ENCODE data around the gene LAGE3. TPM values are rescaled to one million over a fixed set of nuclear protein-coding genes. Genes with fewer than 3 reads are reported as not detected.

The LAGE3 gene
- total and polyA plus RNA-seq, 10 of the 15 experiments (the other 5 are each of a cell fraction or from before 2014, with no cell fraction given): 5.3 to 63.7 (median 19.7) TPM

- TF ChIP-seq RAD51 (IDR thresholded peaks at IDR 0.05) (0 out of 2 replicates have a peak, but pooled peaks have one; percentile 28), NR2C2 (IDR thresholded peaks at IDR 0.05; ENCODE audit: borderline replicate concordance, control insufficient read depth, insufficient read length, low read depth) (no peak), CBX3 (IDR thresholded peaks at IDR 0.05; ENCODE audit: borderline replicate concordance, low read depth) (no peak), SUZ12 (IDR thresholded peaks at IDR 0.05; ENCODE audit: unreplicated experiment) (no peak), TCF3 (IDR thresholded peaks at IDR 0.05; ENCODE audit: borderline replicate concordance, insufficient read depth, low read depth, low read length) (no peak), RUNX3 (IDR thresholded peaks at IDR 0.05; ENCODE audit: low read length) (peak; percentile 73), MXI1 (IDR thresholded peaks at IDR 0.05; ENCODE audit: low read depth, low read length) (peak; percentile 45), ZNF274 (IDR thresholded peaks at IDR 0.05; ENCODE audit: insufficient read depth, insufficient read length) (no peak), PAX5 (IDR thresholded peaks at IDR 0.05; ENCODE audit: borderline replicate concordance, low read depth, low read length) (peak; percentile 57; the same call in 1 of the 2 replicates), YY1 (IDR thresholded peaks at IDR 0.05; ENCODE audit: low read depth, low read length) (peak; percentile 14; the same call in 1 of the 2 replicates), BACH1 (IDR thresholded peaks at IDR 0.05; ENCODE audit: borderline replicate concordance) (peak; percentile 65), MTA2 (IDR thresholded peaks at IDR 0.05; ENCODE audit: low read depth) (no peak), SREBF1 (IDR thresholded peaks at IDR 0.05; ENCODE audit: low read length) (no peak), KAT2A (conservative IDR thresholded peaks at IDR 0.05; ENCODE audit: control insufficient read depth, low read depth, low read length) (no peak), NKRF (conservative IDR thresholded peaks at IDR 0.05) (no peak; the same call in 1 of the 2 replicates), PML (IDR thresholded peaks at IDR 0.05; ENCODE audit: low read length) (peak; percentile 79), CBFB (IDR thresholded peaks at IDR 0.05; ENCODE audit: low read depth) (0 out of 2 replicates have a peak, but pooled peaks have one; percentile 23), JUND (IDR thresholded peaks at IDR 0.05; ENCODE audit: low read depth, low read length) (no peak), CHD1 (IDR thresholded peaks at IDR 0.05; ENCODE audit: low read depth, low read length) (no peak), NRF1 (conservative IDR thresholded peaks at IDR 0.05; ENCODE audit: low read depth, low read length) (peak; percentile 79), GATAD2B (conservative IDR thresholded peaks at IDR 0.05; ENCODE audit: low read depth) (peak; percentile 14; the same call in 1 of the 2 replicates)
- TF ChIP-seq, protein P1, sequence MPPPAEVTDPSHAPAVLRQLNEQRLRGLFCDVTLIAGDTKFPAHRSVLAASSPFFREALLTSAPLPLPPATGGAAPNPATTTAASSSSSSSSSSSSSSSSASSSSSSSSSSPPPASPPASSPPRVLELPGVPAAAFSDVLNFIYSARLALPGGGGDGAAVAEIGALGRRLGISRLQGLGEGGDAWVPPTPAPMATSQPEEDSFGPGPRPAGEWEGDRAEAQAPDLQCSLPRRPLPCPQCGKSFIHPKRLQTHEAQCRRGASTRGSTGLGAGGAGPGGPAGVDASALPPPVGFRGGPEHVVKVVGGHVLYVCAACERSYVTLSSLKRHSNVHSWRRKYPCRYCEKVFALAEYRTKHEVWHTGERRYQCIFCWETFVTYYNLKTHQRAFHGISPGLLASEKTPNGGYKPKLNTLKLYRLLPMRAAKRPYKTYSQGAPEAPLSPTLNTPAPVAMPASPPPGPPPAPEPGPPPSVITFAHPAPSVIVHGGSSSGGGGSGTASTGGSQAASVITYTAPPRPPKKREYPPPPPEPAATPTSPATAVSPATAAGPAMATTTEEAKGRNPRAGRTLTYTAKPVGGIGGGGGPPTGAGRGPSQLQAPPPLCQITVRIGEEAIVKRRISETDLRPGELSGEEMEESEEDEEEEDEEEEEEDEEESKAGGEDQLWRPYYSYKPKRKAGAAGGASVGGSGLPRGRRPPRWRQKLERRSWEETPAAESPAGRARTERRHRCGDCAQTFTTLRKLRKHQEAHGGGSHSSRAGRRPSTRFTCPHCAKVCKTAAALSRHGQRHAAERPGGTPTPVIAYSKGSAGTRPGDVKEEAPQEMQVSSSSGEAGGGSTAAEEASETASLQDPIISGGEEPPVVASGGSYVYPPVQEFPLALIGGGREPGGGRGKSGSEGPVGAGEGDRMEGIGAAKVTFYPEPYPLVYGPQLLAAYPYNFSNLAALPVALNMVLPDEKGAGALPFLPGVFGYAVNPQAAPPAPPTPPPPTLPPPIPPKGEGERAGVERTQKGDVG (CRISPR knock-in tag; IDR thresholded peaks at IDR 0.05): no peak
- TF ChIP-seq, protein P2, sequence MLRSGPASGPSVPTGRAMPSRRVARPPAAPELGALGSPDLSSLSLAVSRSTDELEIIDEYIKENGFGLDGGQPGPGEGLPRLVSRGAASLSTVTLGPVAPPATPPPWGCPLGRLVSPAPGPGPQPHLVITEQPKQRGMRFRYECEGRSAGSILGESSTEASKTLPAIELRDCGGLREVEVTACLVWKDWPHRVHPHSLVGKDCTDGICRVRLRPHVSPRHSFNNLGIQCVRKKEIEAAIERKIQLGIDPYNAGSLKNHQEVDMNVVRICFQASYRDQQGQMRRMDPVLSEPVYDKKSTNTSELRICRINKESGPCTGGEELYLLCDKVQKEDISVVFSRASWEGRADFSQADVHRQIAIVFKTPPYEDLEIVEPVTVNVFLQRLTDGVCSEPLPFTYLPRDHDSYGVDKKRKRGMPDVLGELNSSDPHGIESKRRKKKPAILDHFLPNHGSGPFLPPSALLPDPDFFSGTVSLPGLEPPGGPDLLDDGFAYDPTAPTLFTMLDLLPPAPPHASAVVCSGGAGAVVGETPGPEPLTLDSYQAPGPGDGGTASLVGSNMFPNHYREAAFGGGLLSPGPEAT (IDR thresholded peaks at IDR 0.05; ENCODE audit: low read depth): 0 out of 2 replicates have a peak, but pooled peaks have one; percentile 43
- TF ChIP-seq, protein P3, sequence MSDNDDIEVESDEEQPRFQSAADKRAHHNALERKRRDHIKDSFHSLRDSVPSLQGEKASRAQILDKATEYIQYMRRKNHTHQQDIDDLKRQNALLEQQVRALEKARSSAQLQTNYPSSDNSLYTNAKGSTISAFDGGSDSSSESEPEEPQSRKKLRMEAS (IDR thresholded peaks at IDR 0.05; ENCODE audit: low read depth, low read length): peak; percentile 79
Observed at GRCh38 chrX:154478728-154479622, at the start of gene LAGE3 (continued).

All from GM12878 (cell line).